H1 (cell line): ENCODE data around the gene KCTD7. TPM values are rescaled to one million over a fixed set of nuclear protein-coding genes. Genes with fewer than 3 reads are reported as not detected.

Source experiments
- CTCF ChIA-PET: fragments of 300-600 bp; sonication (Branson Sonifier 250); formaldehyde crosslinking; loops from one replicate; lab custom pipeline; 2021; ENCODE audit not compliant: partially characterized antibody; lab: Charles Lee
- POLR2A ChIA-PET: fragments of 300-600 bp; sonication (Branson Sonifier 250); formaldehyde crosslinking; loops from one replicate; lab custom pipeline; 2021; ENCODE audit warnings: inconsistent platforms; ENCODE audit not compliant: partially characterized antibody; lab: Charles Lee
- DNase-seq, 2 experiments: peaks; one replicate each; pipeline versions ENCODE4 v3.0.0 to v3.0.0-alpha.2; 2010 to 2022; ENCODE audit warnings: low spot score in 2 of 2, low read depth in 1 of 2, mixed read lengths in 1 of 2
- FAIRE-seq: peaks from 2 replicates; lab custom pipeline; 2011; peaks lifted over from hg19 to GRCh38; lab: Jason Lieb, UNC
- H2AFZ ChIP-seq: 2 replicates; pipeline ENCODE4 v1.8.1; 2012; ENCODE audit warnings: low read length, inconsistent platforms
- H2AK5ac ChIP-seq: 2 replicates; pipeline ENCODE4 v1.6.1; 2013; ENCODE audit warnings: low read depth, low read length
- H2BK120ac ChIP-seq: replicated peaks from 2 replicates; pipeline ENCODE3; 2013; ENCODE audit warnings: low read depth, low read length, inconsistent platforms
- H2BK12ac ChIP-seq: 2 replicates; pipeline ENCODE4 v1.6.1; 2013; ENCODE audit warnings: low read depth, low read length
- H2BK15ac ChIP-seq: 2 replicates; pipeline ENCODE4 v1.6.1; 2013; ENCODE audit warnings: low read length
- H2BK20ac ChIP-seq: 2 replicates; pipeline ENCODE4 v1.6.1; 2013; ENCODE audit warnings: low read length
- H2BK5ac ChIP-seq: 2 replicates; pipeline ENCODE4 v1.6.1; 2013; ENCODE audit warnings: low read depth, low read length
- H3K14ac ChIP-seq: 2 replicates; pipeline ENCODE4 v1.6.1; 2013; ENCODE audit warnings: inconsistent platforms; ENCODE audit not compliant: insufficient read length
- H3K18ac ChIP-seq: 2 replicates; pipeline ENCODE4 v1.6.1; 2013; ENCODE audit warnings: low read length; ENCODE audit errors: extremely low read depth
- H3K23ac ChIP-seq: 2 replicates; pipeline ENCODE4 v1.6.1; 2013; ENCODE audit warnings: inconsistent platforms; ENCODE audit not compliant: insufficient read length
- H3K23me2 ChIP-seq: 2 replicates; pipeline ENCODE4 v1.6.1; 2013; ENCODE audit warnings: low read depth, low read length
- H3K27ac ChIP-seq: 2 replicates; pipeline ENCODE4 v1.6.1; 2011; ENCODE audit warnings: low read depth, low read length, inconsistent platforms
- H3K27me3 ChIP-seq, 4 experiments: replicated peaks in 1 of 4; 1 replicate in 1 of 4; 2 replicates in 3 of 4; pipeline versions ENCODE4 v1.6.1 to v1.8.1; 2011 to 2013; ENCODE audit warnings: low read length in 3 of 4, mild to moderate bottlenecking in 3 of 4, inconsistent platforms in 2 of 4, mixed read lengths in 2 of 4, moderate library complexity in 1 of 4; ENCODE audit not compliant: control insufficient read depth in 3 of 4, insufficient read depth in 3 of 4; ENCODE audit errors: extremely low read depth in 1 of 4
- H3K36me3 ChIP-seq, 4 experiments: 2 replicates each; pipeline versions ENCODE4 v1.6.1 to v1.8.1; 2011 to 2013; ENCODE audit warnings: mild to moderate bottlenecking in 4 of 4, low read length in 3 of 4, moderate library complexity in 2 of 4, control low read depth in 1 of 4, inconsistent platforms in 1 of 4; ENCODE audit not compliant: insufficient read depth in 4 of 4, control insufficient read depth in 2 of 4
- H3K4ac ChIP-seq: replicated peaks from 2 replicates; pipeline ENCODE3; 2013; ENCODE audit warnings: low read length, low read depth, mixed read lengths, inconsistent platforms; ENCODE audit not compliant: insufficient read length
- H3K4me1 ChIP-seq, 4 experiments: replicated peaks in 1 of 4; 1 replicate in 1 of 4; 2 replicates in 3 of 4; pipeline versions ENCODE4 v1.6.1 to v1.8.1; 2011 to 2013; ENCODE audit warnings: low read length in 3 of 4, inconsistent platforms in 2 of 4, mixed read lengths in 1 of 4; ENCODE audit not compliant: insufficient read depth in 4 of 4, control insufficient read depth in 3 of 4
- H3K4me2 ChIP-seq, 2 experiments: 2 replicates each; pipeline versions ENCODE4 v1.6.1 to v1.8.1; 2011 to 2013; ENCODE audit warnings: low read depth in 2 of 2, low read length in 2 of 2, control low read depth in 1 of 2, inconsistent platforms in 1 of 2, mild to moderate bottlenecking in 1 of 2; ENCODE audit not compliant: insufficient read depth in 1 of 2
- H3K4me3 ChIP-seq, 4 experiments: fragments of 200-600, 300-600 bp in 1 of 4; sonication (generic), shearing (Covaris generic), sonication (Bioruptor Twin) in 1 of 4; 2 replicates each; pipeline versions ENCODE4 v1.5.1 to v1.8.1; 2011 to 2016; ENCODE audit warnings: low read length in 4 of 4, low read depth in 3 of 4, control low read depth in 2 of 4, inconsistent platforms in 2 of 4, mild to moderate bottlenecking in 2 of 4, mixed read lengths in 1 of 4, moderate library complexity in 1 of 4; ENCODE audit not compliant: insufficient read depth in 2 of 4; ENCODE audit errors: extremely low read depth in 1 of 4
- H3K56ac ChIP-seq: replicated peaks from 2 replicates; pipeline ENCODE3; 2013; ENCODE audit warnings: low read depth, mild to moderate bottlenecking, mixed read lengths, low read length, inconsistent platforms; ENCODE audit not compliant: insufficient read length
- H3K79me1 ChIP-seq: 2 replicates; pipeline ENCODE4 v1.6.1; 2013; ENCODE audit warnings: low read depth, low read length, control low read depth
- H3K79me2 ChIP-seq, 2 experiments: 2 replicates each; pipeline versions ENCODE4 v1.6.1 to v1.8.1; 2012 to 2013; ENCODE audit warnings: low read length in 2 of 2, mild to moderate bottlenecking in 2 of 2, inconsistent platforms in 1 of 2; ENCODE audit not compliant: insufficient read depth in 2 of 2, control insufficient read depth in 1 of 2
- H3K9ac ChIP-seq, 4 experiments: replicated peaks in 1 of 4; 1 replicate in 1 of 4; 2 replicates in 3 of 4; pipeline versions ENCODE4 v1.6.1 to v1.8.1; 2011 to 2013; ENCODE audit warnings: low read depth in 3 of 4, low read length in 3 of 4, control low read depth in 2 of 4, mild to moderate bottlenecking in 2 of 4, moderate library complexity in 2 of 4, inconsistent platforms in 1 of 4; ENCODE audit errors: extremely low read depth in 1 of 4
- H3K9me3 ChIP-seq, 2 experiments: 2 replicates each; pipeline versions ENCODE4 v1.6.1 to v1.8.1; 2012 to 2013; ENCODE audit warnings: mild to moderate bottlenecking in 2 of 2, moderate library complexity in 2 of 2, control low read depth in 1 of 2, inconsistent platforms in 1 of 2, low read depth in 1 of 2, low read length in 1 of 2, mixed read lengths in 1 of 2; ENCODE audit not compliant: insufficient read depth in 2 of 2
- H4K20me1 ChIP-seq, 2 experiments: replicated peaks in 1 of 2; 2 replicates each; pipeline versions ENCODE3 to v1.8.1; 2011 to 2013; ENCODE audit warnings: inconsistent platforms in 2 of 2, low read length in 2 of 2, mild to moderate bottlenecking in 1 of 2; ENCODE audit not compliant: insufficient read depth in 2 of 2, control insufficient read depth in 1 of 2
- H4K5ac ChIP-seq: 2 replicates; pipeline ENCODE4 v1.6.1; 2013; ENCODE audit warnings: low read length, low read depth, mixed read lengths, inconsistent platforms; ENCODE audit not compliant: insufficient read length
- H4K8ac ChIP-seq: 2 replicates; pipeline ENCODE4 v1.8.0; 2013; ENCODE audit warnings: mild to moderate bottlenecking, moderate library complexity, low read length, inconsistent platforms; ENCODE audit not compliant: insufficient read depth; ENCODE audit errors: extremely low read depth
- H4K91ac ChIP-seq: replicated peaks from 2 replicates; pipeline ENCODE3; 2013; ENCODE audit warnings: low read length, mixed read lengths, inconsistent platforms; ENCODE audit not compliant: insufficient read length
- GABPA ChIP-seq: IDR thresholded peaks from 2 replicates; pipeline ENCODE4 v1.6.1; 2011; ENCODE audit warnings: mild to moderate bottlenecking, low read length, moderate library complexity, borderline replicate concordance; ENCODE audit not compliant: insufficient read depth
- KDM5A ChIP-seq: fragments of 200-600 bp; IDR thresholded peaks from 2 replicates; pipeline ENCODE4 v1.7.1; 2012; ENCODE audit warnings: mild to moderate bottlenecking, low read length, inconsistent platforms, mixed read lengths
- MAFK ChIP-seq: IDR thresholded peaks from 2 replicates; pipeline ENCODE4 v1.6.1; 2012; ENCODE audit warnings: low read depth, mild to moderate bottlenecking, improper control_type of control experiment, low read length
- WGBS, 2 experiments: shearing (Covaris generic) in 1 of 2; methylation state at CpG; one replicate each; pipeline versions ENCODE4 v1.1.6 to v1.1.7; 2013 to 2015; ENCODE audit warnings: low lambda C conversion rate in 2 of 2, mixed read lengths in 2 of 2, inconsistent platforms in 1 of 2, low coverage in 1 of 2, missing lambda C conversion rate in 1 of 2; ENCODE audit not compliant: insufficient replicate concordance in 2 of 2, insufficient coverage in 1 of 2, insufficient read length in 1 of 2; ENCODE audit errors: extremely low coverage in 1 of 2, missing lambda C conversion rate in 1 of 2; 5-methylcytosine and 5-hydroxymethylcytosine counted together
- polyA plus RNA-seq, 7 experiments: library from polyadenylated mRNA; depleted of rRNA in 3 of 7; stranded (reverse) in 5 of 7; unstranded in 2 of 7; fragments of >200 nt in 5 of 7; fragments of 200-250 nt in 2 of 7; gene quantifications; 1 replicate in 5 of 7; 2 replicates in 1 of 7; 4 replicates in 1 of 7; pipeline versions ENCODE4 v1.2.1 to v1.2.3, GENCODE V29; 2011 to 2013; ENCODE audit warnings: missing spikeins in 2 of 7, mixed read lengths in 2 of 7
- total RNA-seq: library from RNA; stranded (reverse); fragmentation: NEBNext Ultra II Directional; extraction: Animal tissue kit (Norgen Biotek cat#: 25700); gene quantifications from 2 replicates; pipeline ENCODE4 v1.2.1, GENCODE V29; 2021

KCTD7 gene
- total and polyA plus RNA-seq, 2 of the 8 experiments (the other 6 are each of a cell fraction or from before 2014, with no cell fraction given): 8.6 to 11.9 TPM

- Histone ChIP-seq H4K91ac (no peak overlapping the region), H2BK5ac (no peak overlapping the region), H3K27me3 (no peaks in the 10 kb centered on the region), H4K8ac (no peak overlapping the region), H2AK5ac (no peak overlapping the region), H3K79me1 (no peaks in the 10 kb centered on the region), H4K20me1 (no peaks in the 10 kb centered on the region), H2BK15ac (no peak overlapping the region), H3K18ac (no peak overlapping the region), H3K23me2 (no peaks in the 10 kb centered on the region), H3K23ac (no peak overlapping the region), H3K4me2 (no peak overlapping the region), H3K9ac (no peak overlapping the region), H3K14ac (no peak overlapping the region), H3K4ac (no peak overlapping the region), H3K79me2 (no peaks in the 10 kb centered on the region), H3K4me3 (no peak overlapping the region), H2BK20ac (no peak overlapping the region), H3K36me3 (peaks cover 4 to 21% (median 11%) of the 10 kb centered on the region in 4 experiments; a peak in 7 of 8 replicates), H3K56ac (no peak overlapping the region), H3K27ac (no peak overlapping the region), H2AFZ (no peak overlapping the region), H3K9me3 (no peaks in the 10 kb centered on the region), H2BK120ac (no peak overlapping the region), H4K5ac (no peak overlapping the region), H3K4me1 (no peaks in the 10 kb centered on the region), H2BK12ac (no peak overlapping the region)
- ChIA-PET CTCF (interaction anchor here (0.6 kb wide), 1 partner anchor 106 kb away, joined by 3 read pairs; no protein-coding TSS in a partner anchor), POLR2A (interaction anchor here (4.0 kb wide), 1 partner anchor 13 kb away, joined by 23 read pairs; no protein-coding TSS in a partner anchor)
- DNase-seq (no peak), FAIRE-seq (no peak)
- WGBS, 2 experiments: 97% methylated on average over 4 of the region's 4 CpGs; no CpG with 5 or more reads in 1 of the 2 experiments
- no peak for TF ChIP-seq GABPA
- TF ChIP-seq KDM5A: no peak
- TF ChIP-seq MAFK: no peak
Observed at GRCh38 chr7:66641526-66641871, 12.8 kb downstream of the KCTD7 start.
